ENCODE measurements around the gene DHX35. TPM values are rescaled to one million over a fixed set of nuclear protein-coding genes. Genes with fewer than 3 reads are reported as not detected.

The DHX35 gene
- total RNA-seq, 1 experiment from 2014 or later: 12.2 TPM

GRCh38 chr20:38946836-38947235 is 15.3 kb upstream of the DHX35 start:
- peaks cover 27% of the 10 kb centered on the region for H3K36me3 ChIP-seq (ENCODE audit: control insufficient read depth, insufficient read depth, low read length)
- intact Hi-C loops (cut with micrococcal nuclease; ENCODE audit: unreplicated experiment) (no loop called here), in situ Hi-C loops (cut with HindIII; ENCODE audit: low pct_unique_long_range_greater_than_20kb, low sequenced_read_pairs) (no loop called here)
- no peak for TF ChIP-seq REST (IDR thresholded peaks at IDR 0.05; ENCODE audit: insufficient read depth in 1 of 2, low read depth in 2 of 2, low read length in 1 of 2)
- TF ChIP-seq POLR2AphosphoS5 (IDR thresholded peaks at IDR 0.05; ENCODE audit: low read depth, low read length): no peak
- no peak for TF ChIP-seq CTCF (IDR thresholded peaks at IDR 0.05)
- TF ChIP-seq TCF7L2 (IDR thresholded peaks at IDR 0.05; ENCODE audit: low read depth, low read length): no peak
- no peak for TF ChIP-seq SIN3A (IDR thresholded peaks at IDR 0.05; ENCODE audit: borderline replicate concordance, insufficient read depth, low read depth, low read length)
- POLR2A ChIA-PET: no interaction called here
- no peaks in the 10 kb centered on the region for H3K4me1 ChIP-seq (ENCODE audit: control insufficient read depth, insufficient read depth, low read length)
- no peak overlapping the region for H3K27ac ChIP-seq (ENCODE audit: low read length)
- no peak overlapping the region for H3K4me3 ChIP-seq (ENCODE audit: low read depth in 2 of 2, low read length in 2 of 2)
- CTCF ChIA-PET: no interaction called here
- no TSS peak for BruUV-seq (replicated peaks)
- DNase-seq (ENCODE audit: low read depth, low spot score) (no peak), ATAC-seq (no peak)
- no peaks in the 10 kb centered on the region for H3K9me3 ChIP-seq (ENCODE audit: control insufficient read depth, insufficient read depth, low read depth, low read length)
- H3K27me3 ChIP-seq (ENCODE audit: control insufficient read depth, insufficient read depth, low read length): no peaks in the 10 kb centered on the region

- POLR2A ChIA-PET: no interaction called here
- BruUV-seq (replicated peaks): no TSS peak
- DNase-seq (ENCODE audit: low read depth, low spot score) (no peak), ATAC-seq (no peak)
- H3K27me3 ChIP-seq (ENCODE audit: control insufficient read depth, insufficient read depth, low read length): no peaks in the 10 kb centered on the region
- no peaks in the 10 kb centered on the region for H3K4me1 ChIP-seq (ENCODE audit: control insufficient read depth, insufficient read depth, low read length)
- TF ChIP-seq REST (IDR thresholded peaks at IDR 0.05; ENCODE audit: insufficient read depth in 1 of 2, low read depth in 2 of 2, low read length in 1 of 2): no peak
- TF ChIP-seq SIN3A (IDR thresholded peaks at IDR 0.05; ENCODE audit: borderline replicate concordance, insufficient read depth, low read depth, low read length): no peak
- TF ChIP-seq CTCF (IDR thresholded peaks at IDR 0.05): no peak
- no peak for TF ChIP-seq TCF7L2 (IDR thresholded peaks at IDR 0.05; ENCODE audit: low read depth, low read length)
- TF ChIP-seq POLR2AphosphoS5 (IDR thresholded peaks at IDR 0.05; ENCODE audit: low read depth, low read length): no peak
- no peaks in the 10 kb centered on the region for H3K9me3 ChIP-seq (ENCODE audit: control insufficient read depth, insufficient read depth, low read depth, low read length)
- no peak overlapping the region for H3K4me3 ChIP-seq (ENCODE audit: low read depth in 2 of 2, low read length in 2 of 2)
- intact Hi-C loops (cut with micrococcal nuclease; ENCODE audit: unreplicated experiment): no loop called here
- in situ Hi-C loops (cut with HindIII; ENCODE audit: low pct_unique_long_range_greater_than_20kb, low sequenced_read_pairs): no loop called here
- CTCF ChIA-PET: no interaction called here
- H3K36me3 ChIP-seq (ENCODE audit: control insufficient read depth, insufficient read depth, low read length): peaks cover 29% of the 10 kb centered on the region
- H3K27ac ChIP-seq (ENCODE audit: low read length): no peak overlapping the region
Observed at GRCh38 chr20:38947931-38948362, 14.2 kb upstream of the DHX35 start.

Data from Panc1 (cell line).